Measurements from ENCODE around the gene TPCN1.

Gene TPCN1

DNA sequence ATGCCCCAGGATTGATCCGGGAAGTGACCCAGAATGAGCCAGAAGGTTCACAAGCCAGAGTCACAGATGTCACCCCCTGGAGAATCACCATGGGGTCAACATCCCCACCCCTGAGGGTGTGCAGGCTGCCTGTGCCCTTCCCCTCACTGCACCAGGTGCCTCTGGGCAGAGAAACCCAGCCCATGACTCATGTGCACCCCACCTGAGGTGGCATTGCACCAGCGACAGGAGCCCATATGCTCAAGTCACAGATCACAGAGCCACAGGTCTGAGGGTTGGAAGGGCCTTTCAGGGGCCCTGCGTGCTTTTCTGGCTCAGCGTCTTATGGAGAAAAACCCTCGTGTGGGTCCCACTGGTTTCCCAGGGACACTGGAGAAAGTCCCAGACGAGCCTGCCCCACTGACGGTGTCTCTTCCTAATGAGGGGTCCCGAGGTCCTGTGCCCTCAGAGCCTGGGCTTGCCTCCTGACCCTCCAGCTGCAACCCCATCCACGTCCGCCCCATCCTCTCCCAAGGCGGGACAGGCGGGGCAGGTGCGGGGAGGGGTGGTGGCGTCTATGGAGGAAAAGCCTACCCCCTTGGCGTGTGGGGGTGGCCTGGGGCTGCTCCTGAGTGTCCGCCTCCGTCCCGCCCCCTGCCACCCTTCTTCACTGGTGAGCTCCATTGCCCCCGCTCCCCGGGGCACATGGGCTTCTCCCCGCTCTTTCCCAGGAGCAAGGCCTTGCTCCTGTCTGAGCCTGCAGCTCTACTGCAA, 66.1 kb downstream of the TPCN1 start:
- Histone ChIP-seq H3K4me3 (ENCODE audit: low read length) (no peak overlapping the region), H3K36me3 (ENCODE audit: control insufficient read depth, insufficient read depth, low read length) (peaks cover 8% of the 10 kb centered on the region; the same call in 1 of the 2 replicates), H3K4me1 (ENCODE audit: control insufficient read depth, insufficient read depth, low read length) (no peaks in the 10 kb centered on the region), H3K27me3 (ENCODE audit: control insufficient read depth, insufficient read depth, low read length) (no peaks in the 10 kb centered on the region), H3K9me3 (ENCODE audit: control insufficient read depth, insufficient read depth, low read length) (no peaks in the 10 kb centered on the region), H3K27ac (ENCODE audit: low read length) (no peak overlapping the region)
- WGBS (ENCODE audit: insufficient coverage, insufficient read length), result no CpG with 5 or more reads among the region's 21 CpGs
- DNase-seq (ENCODE audit: low read depth, low spot score), result no peak

GRCh38 chr12:113287899-113288282, 66.6 kb downstream of the TPCN1 start:
- peaks cover 8% of the 10 kb centered on the region; the same call in 1 of the 2 replicates for H3K36me3 ChIP-seq (ENCODE audit: control insufficient read depth, insufficient read depth, low read length)
- no peak overlapping the region for H3K4me3 ChIP-seq (ENCODE audit: low read length)
- no peaks in the 10 kb centered on the region for H3K4me1 ChIP-seq (ENCODE audit: control insufficient read depth, insufficient read depth, low read length)
- no peaks in the 10 kb centered on the region for H3K9me3 ChIP-seq (ENCODE audit: control insufficient read depth, insufficient read depth, low read length)
- no CpG with 5 or more reads among the region's 19 CpGs for WGBS (ENCODE audit: insufficient coverage, insufficient read length)
- DNase-seq (ENCODE audit: low read depth, low spot score), result no peak
- H3K27me3 ChIP-seq (ENCODE audit: control insufficient read depth, insufficient read depth, low read length), result no peaks in the 10 kb centered on the region
- H3K27ac ChIP-seq (ENCODE audit: low read length), result no peak overlapping the region

DNA sequence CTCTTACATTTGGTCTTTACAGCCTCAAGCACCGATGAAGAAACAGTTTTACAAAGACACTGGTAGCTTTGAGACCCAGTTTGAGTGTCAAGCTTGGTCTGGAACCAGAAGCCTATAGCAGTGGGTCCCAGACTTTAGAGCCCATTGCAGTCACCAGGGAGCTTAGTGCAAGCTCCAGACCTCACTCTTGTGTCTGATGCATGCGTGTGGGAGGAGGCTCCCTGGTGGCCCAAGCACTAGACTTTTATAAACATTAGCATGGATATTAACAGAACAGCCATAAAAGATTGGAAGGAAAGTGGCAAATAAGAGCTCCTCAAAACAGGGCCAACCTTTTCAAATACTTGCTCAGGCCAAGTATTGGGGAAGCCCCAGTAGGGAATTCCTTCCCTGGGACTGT, 68.1 kb downstream of the TPCN1 start:
- no peak overlapping the region for H3K27ac ChIP-seq (ENCODE audit: low read length)

DNA sequence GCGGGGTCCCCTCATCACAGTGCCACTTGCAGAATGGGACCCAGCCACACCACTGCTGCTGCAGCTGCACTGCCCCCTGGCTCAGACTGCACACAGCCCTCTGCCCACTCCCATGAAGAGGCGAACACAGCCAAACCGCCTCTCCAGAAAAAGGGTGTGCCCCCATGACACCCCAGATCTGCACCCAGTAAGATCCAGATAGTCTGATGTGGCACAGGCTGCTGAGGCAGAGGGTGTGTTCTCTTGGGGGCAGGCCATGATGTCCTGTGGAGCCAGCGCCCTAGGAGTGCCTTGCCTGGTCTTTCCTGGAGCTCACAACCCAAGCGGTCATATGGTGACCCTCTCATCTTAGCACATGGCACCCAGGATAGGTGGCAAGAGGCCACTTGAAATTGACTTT, 69.2 kb downstream of the TPCN1 start:
- H3K4me1 ChIP-seq (ENCODE audit: control insufficient read depth, insufficient read depth, low read length), result no peaks in the 10 kb centered on the region
- WGBS (ENCODE audit: insufficient coverage, insufficient read length), result no CpG with 5 or more reads among the region's 5 CpGs

More for the DNA sequence above, 68.1 kb downstream of the TPCN1 start:
- Histone ChIP-seq H3K36me3 (ENCODE audit: control insufficient read depth, insufficient read depth, low read length) (peaks cover 8% of the 10 kb centered on the region; the same call in 1 of the 2 replicates), H3K27me3 (ENCODE audit: control insufficient read depth, insufficient read depth, low read length) (no peaks in the 10 kb centered on the region), H3K4me1 (ENCODE audit: control insufficient read depth, insufficient read depth, low read length) (no peaks in the 10 kb centered on the region), H3K4me3 (ENCODE audit: low read length) (no peak overlapping the region), H3K9me3 (ENCODE audit: control insufficient read depth, insufficient read depth, low read length) (no peaks in the 10 kb centered on the region)
- WGBS (ENCODE audit: insufficient coverage, insufficient read length), result no CpG with 5 or more reads among the region's 2 CpGs
- DNase-seq (ENCODE audit: low read depth, low spot score), result no peak

GRCh38 chr12:113291586-113291985, 70.3 kb downstream of the TPCN1 start:
- WGBS (ENCODE audit: insufficient coverage, insufficient read length), result no CpG with 5 or more reads among the region's 17 CpGs
- Histone ChIP-seq H3K27ac (ENCODE audit: low read length) (no peak overlapping the region), H3K9me3 (ENCODE audit: control insufficient read depth, insufficient read depth, low read length) (no peaks in the 10 kb centered on the region), H3K4me1 (ENCODE audit: control insufficient read depth, insufficient read depth, low read length) (no peaks in the 10 kb centered on the region), H3K27me3 (ENCODE audit: control insufficient read depth, insufficient read depth, low read length) (no peaks in the 10 kb centered on the region), H3K36me3 (ENCODE audit: control insufficient read depth, insufficient read depth, low read length) (peaks cover 7% of the 10 kb centered on the region; the same call in 1 of the 2 replicates), H3K4me3 (ENCODE audit: low read length) (no peak overlapping the region)
- DNase-seq (ENCODE audit: low read depth, low spot score), result no peak

More for the DNA sequence above, 69.2 kb downstream of the TPCN1 start:
- H3K4me3 ChIP-seq (ENCODE audit: low read length), result no peak overlapping the region
- peaks cover 8% of the 10 kb centered on the region; the same call in 1 of the 2 replicates for H3K36me3 ChIP-seq (ENCODE audit: control insufficient read depth, insufficient read depth, low read length)
- no peaks in the 10 kb centered on the region for H3K9me3 ChIP-seq (ENCODE audit: control insufficient read depth, insufficient read depth, low read length)
- DNase-seq (ENCODE audit: low read depth, low spot score), result no peak
- H3K27me3 ChIP-seq (ENCODE audit: control insufficient read depth, insufficient read depth, low read length), result no peaks in the 10 kb centered on the region
- no peak overlapping the region for H3K27ac ChIP-seq (ENCODE audit: low read length)

GRCh38 chr12:113292091-113292490, 70.8 kb downstream of the TPCN1 start:
- Histone ChIP-seq H3K36me3 (ENCODE audit: control insufficient read depth, insufficient read depth, low read length) (peaks cover 7% of the 10 kb centered on the region; the same call in 1 of the 2 replicates), H3K27me3 (ENCODE audit: control insufficient read depth, insufficient read depth, low read length) (no peaks in the 10 kb centered on the region), H3K27ac (ENCODE audit: low read length) (no peak overlapping the region), H3K9me3 (ENCODE audit: control insufficient read depth, insufficient read depth, low read length) (no peaks in the 10 kb centered on the region), H3K4me1 (ENCODE audit: control insufficient read depth, insufficient read depth, low read length) (no peaks in the 10 kb centered on the region), H3K4me3 (ENCODE audit: low read length) (no peak overlapping the region)
- WGBS (ENCODE audit: insufficient coverage, insufficient read length), result no CpG with 5 or more reads among the region's 6 CpGs
- no peak for DNase-seq (ENCODE audit: low read depth, low spot score)

- Histone ChIP-seq H3K27ac (ENCODE audit: low read length) (no peak overlapping the region), H3K4me3 (ENCODE audit: low read length) (no peak overlapping the region), H3K36me3 (ENCODE audit: control insufficient read depth, insufficient read depth, low read length) (peaks cover 7% of the 10 kb centered on the region; the same call in 1 of the 2 replicates), H3K9me3 (ENCODE audit: control insufficient read depth, insufficient read depth, low read length) (no peaks in the 10 kb centered on the region), H3K27me3 (ENCODE audit: control insufficient read depth, insufficient read depth, low read length) (no peaks in the 10 kb centered on the region), H3K4me1 (ENCODE audit: control insufficient read depth, insufficient read depth, low read length) (no peaks in the 10 kb centered on the region)
- DNase-seq (ENCODE audit: low read depth, low spot score), result no peak
- WGBS (ENCODE audit: insufficient coverage, insufficient read length), result no CpG with 5 or more reads among the region's 7 CpGs
Measured at GRCh38 chr12:113292547-113292946, 71.3 kb downstream of the TPCN1 start.

DNA sequence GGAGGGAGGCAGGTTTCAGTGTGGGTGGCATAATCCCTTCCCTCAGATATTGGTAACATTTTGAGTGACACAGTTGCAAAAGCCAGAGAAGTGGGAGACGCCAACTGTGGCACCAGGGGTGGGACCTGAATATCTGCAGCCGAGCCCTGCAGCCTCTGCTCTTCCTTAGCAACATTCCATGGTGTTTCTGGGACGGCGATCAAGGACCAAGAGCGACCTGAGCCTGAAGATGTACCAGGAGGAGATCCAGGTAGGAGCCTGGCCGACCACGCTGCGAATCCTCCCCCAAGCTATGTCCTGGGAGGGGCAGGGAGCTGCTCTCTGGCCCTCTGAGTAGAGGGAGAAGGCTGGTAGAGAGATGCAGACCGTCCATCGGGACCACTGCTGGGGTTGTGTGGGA, 71.8 kb downstream of the TPCN1 start:
- Histone ChIP-seq H3K9me3 (ENCODE audit: control insufficient read depth, insufficient read depth, low read length) (no peaks in the 10 kb centered on the region), H3K27ac (ENCODE audit: low read length) (no peak overlapping the region), H3K27me3 (ENCODE audit: control insufficient read depth, insufficient read depth, low read length) (no peaks in the 10 kb centered on the region), H3K4me3 (ENCODE audit: low read length) (no peak overlapping the region), H3K36me3 (ENCODE audit: control insufficient read depth, insufficient read depth, low read length) (peaks cover 7% of the 10 kb centered on the region; the same call in 1 of the 2 replicates), H3K4me1 (ENCODE audit: control insufficient read depth, insufficient read depth, low read length) (no peaks in the 10 kb centered on the region)
- no peak for DNase-seq (ENCODE audit: low read depth, low spot score)
- WGBS (ENCODE audit: insufficient coverage, insufficient read length), result no CpG with 5 or more reads among the region's 10 CpGs

- H3K36me3 ChIP-seq (ENCODE audit: control insufficient read depth, insufficient read depth, low read length), result peaks cover 4% of the 10 kb centered on the region; the same call in 1 of the 2 replicates
- WGBS (ENCODE audit: insufficient coverage, insufficient read length), result no CpG with 5 or more reads among the region's 24 CpGs
- DNase-seq (ENCODE audit: low read depth, low spot score), result no peak
- H3K4me1 ChIP-seq (ENCODE audit: control insufficient read depth, insufficient read depth, low read length), result peaks cover 4% of the 10 kb centered on the region; the same call in 1 of the 2 replicates
- no peaks in the 10 kb centered on the region for H3K27me3 ChIP-seq (ENCODE audit: control insufficient read depth, insufficient read depth, low read length)
- no peak overlapping the region for H3K27ac ChIP-seq (ENCODE audit: low read length)
- no peak overlapping the region for H3K4me3 ChIP-seq (ENCODE audit: low read length)
- no peaks in the 10 kb centered on the region for H3K9me3 ChIP-seq (ENCODE audit: control insufficient read depth, insufficient read depth, low read length)
Measured at GRCh38 chr12:113295886-113296556, 74.8 kb downstream of the TPCN1 start.

- Histone ChIP-seq H3K27ac (ENCODE audit: low read length) (no peak overlapping the region), H3K9me3 (ENCODE audit: control insufficient read depth, insufficient read depth, low read length) (no peaks in the 10 kb centered on the region), H3K4me1 (ENCODE audit: control insufficient read depth, insufficient read depth, low read length) (peaks cover 4% of the 10 kb centered on the region; the same call in 1 of the 2 replicates), H3K27me3 (ENCODE audit: control insufficient read depth, insufficient read depth, low read length) (no peaks in the 10 kb centered on the region), H3K36me3 (ENCODE audit: control insufficient read depth, insufficient read depth, low read length) (peaks cover 1% of the 10 kb centered on the region; the same call in 1 of the 2 replicates), H3K4me3 (ENCODE audit: low read length) (no peak overlapping the region)
- DNase-seq (ENCODE audit: low read depth, low spot score), result no peak
- WGBS (ENCODE audit: insufficient coverage, insufficient read length), result no CpG with 5 or more reads among the region's 23 CpGs
Measured at GRCh38 chr12:113296557-113297213, 75.4 kb downstream of the TPCN1 start.

All from iPS DF 6.9 (cell line).